BE2C (cell line): Measurements from ENCODE around the gene HOXA11.

Source experiments
- DNase-seq: peaks from one replicate; pipeline ENCODE4 v3.0.0-alpha.2; 2020
- H3K27me3 ChIP-seq: fragments of 250-450 bp; sonication (Bioruptor Pico); 2 replicates; pipeline ENCODE4 v1.5.1; 2020; ENCODE audit warnings: mild to moderate bottlenecking
- H3K36me3 ChIP-seq: fragments of 250-450 bp; sonication (Bioruptor Pico); 2 replicates; pipeline ENCODE4 v1.5.1; 2020; ENCODE audit warnings: mild to moderate bottlenecking
- H3K4me1 ChIP-seq: fragments of 250-450 bp; sonication (Bioruptor Pico); 2 replicates; pipeline ENCODE4 v1.5.1; 2020
- H3K4me3 ChIP-seq: 2 replicates; pipeline ENCODE4 v1.5.1; 2011; ENCODE audit warnings: low read depth, low read length
- H3K9me3 ChIP-seq: fragments of 250-450 bp; sonication (Bioruptor Pico); 2 replicates; pipeline ENCODE4 v1.5.1; 2020
- TF ChIP-seq, protein P1 (sequence below): IDR thresholded peaks from 2 replicates; pipeline ENCODE4 v1.5.1; 2012; ENCODE audit warnings: mild to moderate bottlenecking, low read depth, low read length

HOXA11 gene

DNA sequence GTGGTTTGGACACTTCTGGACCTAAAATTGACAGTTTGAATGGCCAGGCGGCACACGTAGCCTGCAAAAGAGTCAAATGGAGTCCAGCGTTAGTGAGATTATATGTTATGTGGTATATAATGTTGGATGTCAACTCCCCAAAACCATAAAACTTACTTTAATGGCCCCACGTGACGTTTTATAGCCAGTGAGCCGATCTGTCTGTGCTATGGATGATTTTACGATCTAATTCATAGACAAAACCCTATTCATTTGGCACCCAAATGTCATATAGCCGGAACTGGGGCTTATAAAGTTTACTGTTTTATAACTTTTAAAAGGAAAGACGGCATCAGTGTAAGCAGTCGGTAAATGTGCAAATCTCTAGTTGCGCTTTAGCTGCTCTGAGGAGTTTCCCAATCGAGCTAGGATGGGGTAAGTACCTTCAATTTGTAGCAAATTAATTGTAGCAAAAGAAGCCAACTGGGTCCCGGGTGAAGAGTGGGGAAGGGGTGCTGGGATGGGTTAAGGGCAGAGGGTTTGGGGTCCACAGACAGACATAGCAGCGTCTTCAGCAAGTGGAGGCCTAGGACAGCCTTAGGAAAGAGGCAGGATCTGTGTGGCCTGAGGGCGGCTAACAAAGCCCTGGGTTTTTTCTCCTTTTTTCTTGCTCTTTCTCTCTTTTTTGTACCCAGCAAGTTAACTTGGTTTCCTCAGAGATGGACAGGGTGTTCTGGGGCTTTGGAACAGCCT is 44.7 kb downstream of the HOXA11 start:
- TF ChIP-seq, protein P1, sequence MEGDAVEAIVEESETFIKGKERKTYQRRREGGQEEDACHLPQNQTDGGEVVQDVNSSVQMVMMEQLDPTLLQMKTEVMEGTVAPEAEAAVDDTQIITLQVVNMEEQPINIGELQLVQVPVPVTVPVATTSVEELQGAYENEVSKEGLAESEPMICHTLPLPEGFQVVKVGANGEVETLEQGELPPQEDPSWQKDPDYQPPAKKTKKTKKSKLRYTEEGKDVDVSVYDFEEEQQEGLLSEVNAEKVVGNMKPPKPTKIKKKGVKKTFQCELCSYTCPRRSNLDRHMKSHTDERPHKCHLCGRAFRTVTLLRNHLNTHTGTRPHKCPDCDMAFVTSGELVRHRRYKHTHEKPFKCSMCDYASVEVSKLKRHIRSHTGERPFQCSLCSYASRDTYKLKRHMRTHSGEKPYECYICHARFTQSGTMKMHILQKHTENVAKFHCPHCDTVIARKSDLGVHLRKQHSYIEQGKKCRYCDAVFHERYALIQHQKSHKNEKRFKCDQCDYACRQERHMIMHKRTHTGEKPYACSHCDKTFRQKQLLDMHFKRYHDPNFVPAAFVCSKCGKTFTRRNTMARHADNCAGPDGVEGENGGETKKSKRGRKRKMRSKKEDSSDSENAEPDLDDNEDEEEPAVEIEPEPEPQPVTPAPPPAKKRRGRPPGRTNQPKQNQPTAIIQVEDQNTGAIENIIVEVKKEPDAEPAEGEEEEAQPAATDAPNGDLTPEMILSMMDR: no peak
- peaks cover 100% of the 10 kb centered on the region for H3K27me3 ChIP-seq
- no peaks in the 10 kb centered on the region for H3K36me3 ChIP-seq
- no peak overlapping the region for H3K4me3 ChIP-seq
- H3K9me3 ChIP-seq: no peaks in the 10 kb centered on the region
- no peaks in the 10 kb centered on the region for H3K4me1 ChIP-seq
- DNase-seq: no peak

GRCh38 chr7:27139334-27140125 is 45.5 kb downstream of the HOXA11 start:
- H3K27me3 ChIP-seq: peaks cover 100% of the 10 kb centered on the region
- no peaks in the 10 kb centered on the region for H3K4me1 ChIP-seq
- H3K4me3 ChIP-seq: no peak overlapping the region
- H3K9me3 ChIP-seq: no peaks in the 10 kb centered on the region
- no peaks in the 10 kb centered on the region for H3K36me3 ChIP-seq
- DNase-seq: peak; percentile 6
- TF ChIP-seq, protein P1: no peak

GRCh38 chr7:27138985-27139333 is 46.1 kb downstream of the HOXA11 start:
- Histone ChIP-seq H3K36me3 (no peaks in the 10 kb centered on the region), H3K4me3 (no peak overlapping the region), H3K9me3 (no peaks in the 10 kb centered on the region), H3K4me1 (no peaks in the 10 kb centered on the region), H3K27me3 (peaks cover 100% of the 10 kb centered on the region)
- no peak for DNase-seq
- TF ChIP-seq, protein P1: no peak

- Histone ChIP-seq H3K36me3 (no peaks in the 10 kb centered on the region), H3K4me3 (no peak overlapping the region), H3K27me3 (peaks cover 100% of the 10 kb centered on the region), H3K4me1 (no peaks in the 10 kb centered on the region), H3K9me3 (no peaks in the 10 kb centered on the region)
- TF ChIP-seq, protein P1: no peak
- no peak for DNase-seq
These were observed 46.6 kb downstream of the HOXA11 start for GRCh38 chr7:27138472-27138871.

- Histone ChIP-seq H3K27me3 (peaks cover 100% of the 10 kb centered on the region), H3K4me1 (no peaks in the 10 kb centered on the region), H3K9me3 (no peaks in the 10 kb centered on the region), H3K36me3 (no peaks in the 10 kb centered on the region), H3K4me3 (no peak overlapping the region)
- DNase-seq: no peak
- TF ChIP-seq, protein P1: no peak
These were observed 47.3 kb downstream of the HOXA11 start for GRCh38 chr7:27137640-27138315.

- no peaks in the 10 kb centered on the region for H3K9me3 ChIP-seq
- H3K36me3 ChIP-seq: no peaks in the 10 kb centered on the region
- H3K4me1 ChIP-seq: no peaks in the 10 kb centered on the region
- DNase-seq: no peak
- H3K4me3 ChIP-seq: no peak overlapping the region
- TF ChIP-seq, protein P1: no peak
- peaks cover 98% of the 10 kb centered on the region for H3K27me3 ChIP-seq
These were observed 50.6 kb downstream of the HOXA11 start for GRCh38 chr7:27134392-27134791.
